ENCODE data around the gene ZNF394.

ZNF394 gene

GRCh38 chr7:99461221-99461620 is 38.9 kb downstream of the ZNF394 start:
- Histone ChIP-seq H2AFZ (ENCODE audit: low read length) (no peak overlapping the region), H3K36me3 (ENCODE audit: insufficient read depth, low read length) (peaks cover 86% of the 10 kb centered on the region), H3K4me1 (ENCODE audit: insufficient read depth, low read length, severe bottlenecking) (peaks cover 19% of the 10 kb centered on the region), H3K4me2 (ENCODE audit: low read length) (no peak overlapping the region; the same call in 1 of the 2 replicates), H3K9ac (ENCODE audit: low read length) (no peak overlapping the region), H3F3A (ENCODE audit: insufficient read depth, low read length) (no peaks in the 10 kb centered on the region; the same call in 1 of the 2 replicates), H3K79me2 (ENCODE audit: insufficient read depth, low read length) (peaks cover 61% of the 10 kb centered on the region), H3K4me3 (ENCODE audit: low read depth, low read length, poor library complexity, severe bottlenecking) (no peak overlapping the region), H3K27ac (ENCODE audit: low read depth, low read length, poor library complexity, severe bottlenecking) (peak overlapping the region; percentile 50), H3K27me3 (ENCODE audit: insufficient read depth, low read length) (no peaks in the 10 kb centered on the region), H4K20me1 (ENCODE audit: insufficient read depth, low read length) (no peaks in the 10 kb centered on the region), H3K9me3 (ENCODE audit: low read length) (no peaks in the 10 kb centered on the region), H3K9me2 (ENCODE audit: low read depth, low read length) (no peaks in the 10 kb centered on the region)
- TF ChIP-seq EZH2 (IDR thresholded peaks at IDR 0.05; ENCODE audit: borderline replicate concordance, low read length) (no peak), CTCF (IDR thresholded peaks at IDR 0.05; ENCODE audit: low read length) (peak; percentile 16; the same call in 1 of the 2 replicates)

- peaks cover 58% of the 10 kb centered on the region for H3K79me2 ChIP-seq (ENCODE audit: insufficient read depth, low read length)
- no peak for TF ChIP-seq CTCF (IDR thresholded peaks at IDR 0.05; ENCODE audit: low read length)
- no peak for TF ChIP-seq EZH2 (IDR thresholded peaks at IDR 0.05; ENCODE audit: borderline replicate concordance, low read length)
- H3K36me3 ChIP-seq (ENCODE audit: insufficient read depth, low read length): peaks cover 91% of the 10 kb centered on the region
- H4K20me1 ChIP-seq (ENCODE audit: insufficient read depth, low read length): no peaks in the 10 kb centered on the region
- H3F3A ChIP-seq (ENCODE audit: insufficient read depth, low read length): no peaks in the 10 kb centered on the region; the same call in 1 of the 2 replicates
- no peak overlapping the region for H3K4me3 ChIP-seq (ENCODE audit: low read depth, low read length, poor library complexity, severe bottlenecking)
- no peaks in the 10 kb centered on the region for H3K9me2 ChIP-seq (ENCODE audit: low read depth, low read length)
- H2AFZ ChIP-seq (ENCODE audit: low read length): no peak overlapping the region
- peak overlapping the region; percentile 50 for H3K27ac ChIP-seq (ENCODE audit: low read depth, low read length, poor library complexity, severe bottlenecking)
- no peaks in the 10 kb centered on the region for H3K9me3 ChIP-seq (ENCODE audit: low read length)
- peaks cover 17% of the 10 kb centered on the region for H3K4me1 ChIP-seq (ENCODE audit: insufficient read depth, low read length, severe bottlenecking)
- H3K27me3 ChIP-seq (ENCODE audit: insufficient read depth, low read length): no peaks in the 10 kb centered on the region
- H3K9ac ChIP-seq (ENCODE audit: low read length): no peak overlapping the region
- H3K4me2 ChIP-seq (ENCODE audit: low read length): no peak overlapping the region; the same call in 1 of the 2 replicates
Measured at GRCh38 chr7:99460651-99461050, 39.4 kb downstream of the ZNF394 start.

- no peak overlapping the region for H3K27ac ChIP-seq (ENCODE audit: low read depth, low read length, poor library complexity, severe bottlenecking)
- no peak overlapping the region for H2AFZ ChIP-seq (ENCODE audit: low read length)
- no peaks in the 10 kb centered on the region for H3K27me3 ChIP-seq (ENCODE audit: insufficient read depth, low read length)
- H3K4me3 ChIP-seq (ENCODE audit: low read depth, low read length, poor library complexity, severe bottlenecking): no peak overlapping the region
- H3K9me2 ChIP-seq (ENCODE audit: low read depth, low read length): no peaks in the 10 kb centered on the region
- no peak overlapping the region for H3K9ac ChIP-seq (ENCODE audit: low read length)
- peaks cover 6% of the 10 kb centered on the region for H3K4me1 ChIP-seq (ENCODE audit: insufficient read depth, low read length, severe bottlenecking)
- H3K36me3 ChIP-seq (ENCODE audit: insufficient read depth, low read length): peaks cover 97% of the 10 kb centered on the region
- H3F3A ChIP-seq (ENCODE audit: insufficient read depth, low read length): no peaks in the 10 kb centered on the region; the same call in 1 of the 2 replicates
- H4K20me1 ChIP-seq (ENCODE audit: insufficient read depth, low read length): no peaks in the 10 kb centered on the region
- TF ChIP-seq EZH2 (IDR thresholded peaks at IDR 0.05; ENCODE audit: borderline replicate concordance, low read length): no peak
- peak; percentile 68 for TF ChIP-seq CTCF (IDR thresholded peaks at IDR 0.05; ENCODE audit: low read length)
- peaks cover 44% of the 10 kb centered on the region for H3K79me2 ChIP-seq (ENCODE audit: insufficient read depth, low read length)
- no peak overlapping the region for H3K4me2 ChIP-seq (ENCODE audit: low read length)
- H3K9me3 ChIP-seq (ENCODE audit: low read length): no peaks in the 10 kb centered on the region
Measured at GRCh38 chr7:99459087-99459486, 41.0 kb downstream of the ZNF394 start.

All from OCI-LY1 (cell line).